ENCODE results near the gene AP4E1. TPM values are rescaled to one million over a fixed set of nuclear protein-coding genes. Genes with fewer than 3 reads are reported as not detected.

AP4E1 gene
- polyA plus RNA-seq, 1 donor (not counting 4 experiments of a cell fraction or from before 2014, with no cell fraction given) = 7.9 TPM

DNA sequence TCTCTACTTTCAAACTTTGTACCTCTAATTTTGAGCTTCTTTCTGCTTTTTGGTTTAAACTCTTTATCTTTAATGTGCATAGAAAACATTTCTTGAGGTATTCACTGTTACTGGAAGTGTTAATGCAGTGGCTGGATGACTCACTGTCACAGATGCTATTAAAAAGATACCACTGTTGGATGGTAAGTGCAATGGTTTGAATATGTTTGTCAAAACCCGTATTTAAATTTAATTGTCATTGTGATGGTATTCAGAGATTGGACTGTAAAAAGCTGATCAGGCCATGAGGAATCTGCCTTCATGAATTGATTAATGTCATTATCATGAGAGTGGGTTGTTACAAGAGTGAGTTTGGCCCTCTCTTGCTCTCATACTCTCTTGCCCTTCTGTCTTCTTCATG is 70.6 kb downstream of the AP4E1 start:
- Histone ChIP-seq H3K4me2 (ENCODE audit: control insufficient read depth, extremely low read depth, insufficient read depth, low read depth, low read length) (no peak overlapping the region), H4K20me1 (ENCODE audit: control insufficient read depth, extremely low read depth, insufficient read depth, low read length) (no peaks in the 10 kb centered on the region), H3K9me1 (ENCODE audit: control insufficient read depth, extremely low read depth, insufficient read depth, low read length) (no peaks in the 10 kb centered on the region), H3K36me3 (ENCODE audit: control insufficient read depth in 2 of 2, extremely low read depth in 1 of 2, insufficient read depth in 2 of 2, low read length in 2 of 2) (peaks cover 2% of the 10 kb centered on the region in 2 experiments), H3K27me3 (ENCODE audit: control insufficient read depth, extremely low read depth, insufficient read depth, low read length) (no peaks in the 10 kb centered on the region), H3K4me1 (ENCODE audit: control insufficient read depth, extremely low read depth, insufficient read depth, low read length) (no peaks in the 10 kb centered on the region), H2AFZ (ENCODE audit: control insufficient read depth, low read length) (no peak overlapping the region), H3K9ac (ENCODE audit: control insufficient read depth, extremely low read depth, insufficient read depth, low read length) (no peak overlapping the region), H3K27ac (ENCODE audit: control insufficient read depth, insufficient read depth, low read length) (no peak overlapping the region), H3K79me2 (ENCODE audit: control insufficient read depth, insufficient read depth, low read length) (no peaks in the 10 kb centered on the region), H3K9me3 (ENCODE audit: control insufficient read depth, low read depth, low read length) (no peaks in the 10 kb centered on the region), H3K4me3 (ENCODE audit: control insufficient read depth in 2 of 3, extremely low read depth in 1 of 3, insufficient read depth in 2 of 3, low read depth in 1 of 3, low read length in 3 of 3) (no peak overlapping the region)
- DNase-seq (ENCODE audit: low read depth, low spot score) = no peak
- TF ChIP-seq EZH2 (IDR thresholded peaks at IDR 0.05; ENCODE audit: low read length) (no peak), CTCF (optimal IDR thresholded peaks at IDR 0.05 in 1 of 3, IDR thresholded peaks at IDR 0.05 in 1 of 3, conservative IDR thresholded peaks at IDR 0.05 in 1 of 3; ENCODE audit: extremely low read depth in 1 of 3, insufficient read depth in 2 of 3, low read length in 3 of 3) (no peak)
- dilution Hi-C loops (cut with MboI; ENCODE audit: extremely low pct_ligation_motif_present, low sequenced_read_pairs) = no loop called here
- no peak for FAIRE-seq

GRCh38 chr15:50993598-50993997 is 85.1 kb downstream of the AP4E1 start:
- H3K4me3 ChIP-seq (ENCODE audit: control insufficient read depth in 2 of 3, extremely low read depth in 1 of 3, insufficient read depth in 2 of 3, low read depth in 1 of 3, low read length in 3 of 3) = no peak overlapping the region

More at GRCh38 chr15:50993598-50993997, 85.1 kb downstream of the AP4E1 start:
- DNase-seq (ENCODE audit: low read depth, low spot score) = no peak
- no peaks in the 10 kb centered on the region for H3K27me3 ChIP-seq (ENCODE audit: control insufficient read depth, extremely low read depth, insufficient read depth, low read length)
- dilution Hi-C loops (cut with MboI; ENCODE audit: extremely low pct_ligation_motif_present, low sequenced_read_pairs) = no loop called here
- TF ChIP-seq CTCF (optimal IDR thresholded peaks at IDR 0.05 in 1 of 3, IDR thresholded peaks at IDR 0.05 in 1 of 3, conservative IDR thresholded peaks at IDR 0.05 in 1 of 3; ENCODE audit: extremely low read depth in 1 of 3, insufficient read depth in 2 of 3, low read length in 3 of 3) = no peak
- no peak for TF ChIP-seq EZH2 (IDR thresholded peaks at IDR 0.05; ENCODE audit: low read length)
- no peak overlapping the region for H3K9ac ChIP-seq (ENCODE audit: control insufficient read depth, extremely low read depth, insufficient read depth, low read length)
- H3K36me3 ChIP-seq (ENCODE audit: control insufficient read depth in 2 of 2, extremely low read depth in 1 of 2, insufficient read depth in 2 of 2, low read length in 2 of 2) = peaks cover 3 to 6% of the 10 kb centered on the region in 2 experiments
- FAIRE-seq = no peak
- no peaks in the 10 kb centered on the region for H3K79me2 ChIP-seq (ENCODE audit: control insufficient read depth, insufficient read depth, low read length)
- no peaks in the 10 kb centered on the region for H4K20me1 ChIP-seq (ENCODE audit: control insufficient read depth, extremely low read depth, insufficient read depth, low read length)
- H3K9me1 ChIP-seq (ENCODE audit: control insufficient read depth, extremely low read depth, insufficient read depth, low read length) = no peaks in the 10 kb centered on the region
- H3K9me3 ChIP-seq (ENCODE audit: control insufficient read depth, low read depth, low read length) = no peaks in the 10 kb centered on the region
- H3K4me1 ChIP-seq (ENCODE audit: control insufficient read depth, extremely low read depth, insufficient read depth, low read length) = peaks cover 5% of the 10 kb centered on the region
- no peak overlapping the region for H2AFZ ChIP-seq (ENCODE audit: control insufficient read depth, low read length)
- no peak overlapping the region for H3K4me2 ChIP-seq (ENCODE audit: control insufficient read depth, extremely low read depth, insufficient read depth, low read depth, low read length)
- H3K27ac ChIP-seq (ENCODE audit: control insufficient read depth, insufficient read depth, low read length) = no peak overlapping the region

All from keratinocyte (primary cell).